ENCODE results near the gene SENP5. TPM values are rescaled to one million over a fixed set of nuclear protein-coding genes. Genes with fewer than 3 reads are reported as not detected.

Gene SENP5
- total RNA-seq, 1 donor from 2014 or later: 46.1 TPM

DNA sequence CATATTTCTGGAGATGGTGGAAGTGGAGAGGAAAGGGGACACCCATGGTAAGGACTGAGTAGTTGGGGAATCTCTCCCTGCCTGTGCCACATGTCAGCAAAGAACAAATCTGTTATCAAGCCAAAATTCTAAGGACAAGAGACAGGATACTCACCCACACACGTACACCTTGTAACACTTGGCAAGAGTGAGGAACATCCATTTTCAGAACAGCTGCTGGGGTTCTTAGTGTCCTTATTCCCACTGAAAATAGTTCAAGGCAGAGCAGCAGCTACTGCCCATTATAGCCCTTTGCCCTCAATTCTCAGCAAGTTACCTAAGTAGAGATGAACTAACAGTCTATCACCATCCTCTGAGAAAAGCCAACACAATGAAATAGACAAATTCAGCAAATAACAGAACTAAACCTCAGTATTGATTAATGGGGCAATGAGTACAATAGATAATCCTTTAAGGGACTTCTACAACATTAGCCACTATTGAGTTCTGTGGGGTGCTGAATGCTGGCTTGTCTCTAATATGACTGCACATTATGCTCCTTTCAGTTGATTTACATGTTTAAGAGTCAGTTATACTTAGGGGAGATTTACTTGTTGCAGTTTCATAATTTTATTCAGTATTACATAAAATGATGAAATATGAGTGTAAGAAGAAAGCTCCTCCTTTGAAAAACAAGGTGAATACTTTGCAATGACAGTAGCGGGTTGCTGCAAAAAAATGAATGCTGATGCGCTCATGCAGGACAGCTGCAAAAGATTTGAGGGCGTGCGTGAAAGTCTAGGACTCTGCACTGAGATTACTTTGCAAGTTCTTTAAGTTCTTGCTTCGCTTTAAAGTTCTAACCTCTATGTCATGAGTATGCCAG lies 22.4 kb downstream of the SENP5 start:
- Histone ChIP-seq H3K27ac (no peak overlapping the region), H3K4me1 (no peaks in the 10 kb centered on the region), H3K79me2 (ENCODE audit: low read depth) (peaks cover 35% of the 10 kb centered on the region), H3K9me3 (ENCODE audit: low read depth) (no peaks in the 10 kb centered on the region), H2AFZ (replicated peaks) (no peak overlapping the region), H4K20me1 (ENCODE audit: low read depth) (no peaks in the 10 kb centered on the region), H3K4me2 (no peak overlapping the region), H3K27me3 (no peaks in the 10 kb centered on the region), H3K36me3 (no peaks in the 10 kb centered on the region), H3F3A (ENCODE audit: low read depth) (no peaks in the 10 kb centered on the region), H3K9ac (peak overlapping the region; percentile 6), H3K4me3 (no peak overlapping the region)
- Mint-ChIP-seq H3K4me1 (peaks cover 3% of the 10 kb centered on the region), H3K4me3 (no peak overlapping the region), H3K27ac (no peak overlapping the region), H3K36me3 (peaks cover 8% of the 10 kb centered on the region), H3K9me3 (no peaks in the 10 kb centered on the region), H3K27me3 (ENCODE audit: insufficient read depth, low read depth) (no peaks in the 10 kb centered on the region)
- TF ChIP-seq EZH2 (IDR thresholded peaks at IDR 0.05) (no peak), EZH2phosphoT487 (IDR thresholded peaks at IDR 0.05) (no peak)
- TF ChIP-seq, protein P1, sequence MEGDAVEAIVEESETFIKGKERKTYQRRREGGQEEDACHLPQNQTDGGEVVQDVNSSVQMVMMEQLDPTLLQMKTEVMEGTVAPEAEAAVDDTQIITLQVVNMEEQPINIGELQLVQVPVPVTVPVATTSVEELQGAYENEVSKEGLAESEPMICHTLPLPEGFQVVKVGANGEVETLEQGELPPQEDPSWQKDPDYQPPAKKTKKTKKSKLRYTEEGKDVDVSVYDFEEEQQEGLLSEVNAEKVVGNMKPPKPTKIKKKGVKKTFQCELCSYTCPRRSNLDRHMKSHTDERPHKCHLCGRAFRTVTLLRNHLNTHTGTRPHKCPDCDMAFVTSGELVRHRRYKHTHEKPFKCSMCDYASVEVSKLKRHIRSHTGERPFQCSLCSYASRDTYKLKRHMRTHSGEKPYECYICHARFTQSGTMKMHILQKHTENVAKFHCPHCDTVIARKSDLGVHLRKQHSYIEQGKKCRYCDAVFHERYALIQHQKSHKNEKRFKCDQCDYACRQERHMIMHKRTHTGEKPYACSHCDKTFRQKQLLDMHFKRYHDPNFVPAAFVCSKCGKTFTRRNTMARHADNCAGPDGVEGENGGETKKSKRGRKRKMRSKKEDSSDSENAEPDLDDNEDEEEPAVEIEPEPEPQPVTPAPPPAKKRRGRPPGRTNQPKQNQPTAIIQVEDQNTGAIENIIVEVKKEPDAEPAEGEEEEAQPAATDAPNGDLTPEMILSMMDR (IDR thresholded peaks at IDR 0.05): no peak
- DNase-seq (ENCODE audit: low spot score): no peak

DNA sequence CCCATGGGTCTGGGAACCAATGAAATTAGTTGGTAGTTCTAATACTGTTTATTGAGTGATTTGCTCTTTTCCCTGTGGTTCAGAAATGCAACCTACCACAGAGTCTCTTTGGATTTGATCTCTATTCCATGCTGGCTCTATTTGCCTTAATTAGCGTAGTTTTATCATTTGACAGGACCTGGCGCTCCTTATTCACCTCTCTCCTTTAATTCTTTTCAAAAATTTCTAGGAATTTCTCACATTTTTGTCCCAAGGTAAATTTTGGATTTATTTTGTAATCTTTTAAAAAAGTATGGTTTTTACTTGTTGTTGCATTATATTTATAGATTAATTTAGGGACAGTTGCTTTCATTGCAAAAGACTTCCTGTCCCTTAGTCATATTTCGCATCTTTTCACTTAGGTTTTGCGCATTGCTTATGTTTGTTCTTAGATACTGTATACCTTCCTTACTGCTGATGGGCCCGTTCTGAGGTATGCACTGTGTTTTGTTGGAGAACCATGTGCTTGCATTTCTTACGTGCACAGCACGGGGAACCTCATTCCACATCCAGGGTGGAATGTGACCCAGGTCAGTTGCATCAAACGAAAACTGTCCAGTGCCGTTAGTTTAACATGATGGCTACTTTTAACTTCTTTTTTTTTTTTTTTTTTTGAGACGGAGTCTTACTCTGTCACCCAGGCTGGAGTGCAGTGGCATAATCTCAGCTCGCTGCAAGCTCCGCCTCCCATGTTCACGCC lies 27.0 kb downstream of the SENP5 start:
- Mint-ChIP-seq H3K27ac (no peak overlapping the region), H3K4me3 (no peak overlapping the region), H3K27me3 (ENCODE audit: insufficient read depth, low read depth) (no peaks in the 10 kb centered on the region), H3K36me3 (peaks cover 8% of the 10 kb centered on the region), H3K9me3 (no peaks in the 10 kb centered on the region), H3K4me1 (peaks cover 3% of the 10 kb centered on the region)
- Histone ChIP-seq H3K9ac (no peak overlapping the region), H3K79me2 (ENCODE audit: low read depth) (peaks cover 36% of the 10 kb centered on the region), H3K4me2 (no peak overlapping the region), H3K4me1 (no peaks in the 10 kb centered on the region), H3F3A (ENCODE audit: low read depth) (no peaks in the 10 kb centered on the region), H3K9me3 (ENCODE audit: low read depth) (no peaks in the 10 kb centered on the region), H4K20me1 (ENCODE audit: low read depth) (no peaks in the 10 kb centered on the region), H3K4me3 (no peak overlapping the region), H3K27me3 (no peaks in the 10 kb centered on the region), H2AFZ (replicated peaks) (no peak overlapping the region), H3K36me3 (peaks cover 2% of the 10 kb centered on the region), H3K27ac (no peak overlapping the region)
- no peak for DNase-seq (ENCODE audit: low spot score)
- no peak for TF ChIP-seq EZH2 (IDR thresholded peaks at IDR 0.05)
- TF ChIP-seq, protein P1 (IDR thresholded peaks at IDR 0.05): no peak
- no peak for TF ChIP-seq EZH2phosphoT487 (IDR thresholded peaks at IDR 0.05)

DNA sequence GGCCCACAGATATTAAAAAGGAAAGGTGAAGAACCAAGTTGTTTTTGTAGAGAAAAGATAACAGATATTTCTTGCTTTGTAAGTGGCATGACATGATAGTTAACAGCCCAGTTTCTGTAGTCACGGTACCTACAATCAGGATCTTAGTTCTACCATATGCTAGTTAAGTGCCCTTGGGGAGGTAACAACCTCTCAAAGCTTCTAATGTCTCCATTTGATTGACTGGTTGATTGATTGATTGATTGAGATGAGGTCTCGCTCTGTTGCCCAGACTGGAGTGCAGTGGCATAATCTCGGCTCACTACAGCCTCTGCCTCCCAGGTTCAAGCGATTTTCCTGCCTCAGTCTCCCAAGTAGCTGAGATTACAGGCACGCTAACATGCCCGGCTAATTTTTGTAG lies 28.5 kb downstream of the SENP5 start:
- H3K4me1 ChIP-seq: no peaks in the 10 kb centered on the region
- TF ChIP-seq EZH2 (IDR thresholded peaks at IDR 0.05) (no peak), EZH2phosphoT487 (IDR thresholded peaks at IDR 0.05) (no peak)
- TF ChIP-seq, protein P1 (IDR thresholded peaks at IDR 0.05): no peak
- no peaks in the 10 kb centered on the region for H3K27me3 ChIP-seq
- H3F3A ChIP-seq (ENCODE audit: low read depth): no peaks in the 10 kb centered on the region
- peaks cover 7% of the 10 kb centered on the region for H3K36me3 ChIP-seq
- no peak overlapping the region for H3K4me2 ChIP-seq
- Mint-ChIP-seq H3K9me3 (no peaks in the 10 kb centered on the region), H3K27ac (no peak overlapping the region), H3K27me3 (ENCODE audit: insufficient read depth, low read depth) (no peaks in the 10 kb centered on the region), H3K36me3 (peaks cover 8% of the 10 kb centered on the region), H3K4me3 (no peak overlapping the region), H3K4me1 (no peaks in the 10 kb centered on the region)
- DNase-seq (ENCODE audit: low spot score): no peak
- H4K20me1 ChIP-seq (ENCODE audit: low read depth): no peaks in the 10 kb centered on the region
- no peak overlapping the region for H3K27ac ChIP-seq
- peaks cover 30% of the 10 kb centered on the region for H3K79me2 ChIP-seq (ENCODE audit: low read depth)
- H3K9me3 ChIP-seq (ENCODE audit: low read depth): no peaks in the 10 kb centered on the region
- H2AFZ ChIP-seq (replicated peaks): no peak overlapping the region
- H3K4me3 ChIP-seq: no peak overlapping the region
- H3K9ac ChIP-seq: no peak overlapping the region
